ENCODE results near the gene PRR35.

PRR35 gene

GRCh38 chr16:552171-552570 lies 8.0 kb upstream of the PRR35 start:
- Histone ChIP-seq H3K9me3 (ENCODE audit: control insufficient read depth, insufficient read depth, low read length) (no peaks in the 10 kb centered on the region), H3K27ac (ENCODE audit: low read depth, low read length) (no peak overlapping the region), H3K4me2 (ENCODE audit: low read length) (no peak overlapping the region), H3F3A (ENCODE audit: control insufficient read depth, insufficient read depth) (no peaks in the 10 kb centered on the region), H3K79me2 (ENCODE audit: control insufficient read depth, low read length) (no peaks in the 10 kb centered on the region), H3K9me2 (replicated peaks; ENCODE audit: control insufficient read depth, low read length) (no peaks in the 10 kb centered on the region), H3K36me3 (ENCODE audit: control insufficient read depth, low read length) (peaks cover 25% of the 10 kb centered on the region; the same call in 1 of the 2 replicates), H3K4me3 (ENCODE audit: low read length) (no peak overlapping the region), H3K27me3 (ENCODE audit: control insufficient read depth, low read length) (no peaks in the 10 kb centered on the region), H4K20me1 (ENCODE audit: control insufficient read depth, insufficient read depth, low read depth, low read length) (no peaks in the 10 kb centered on the region; the same call in 1 of the 2 replicates), H3K4me1 (ENCODE audit: control insufficient read depth, low read length) (no peaks in the 10 kb centered on the region)
- TF ChIP-seq EZH2phosphoT487 (IDR thresholded peaks at IDR 0.05; ENCODE audit: borderline replicate concordance, low read length): no peak
- TF ChIP-seq CTCF (IDR thresholded peaks at IDR 0.05; ENCODE audit: low read depth, low read length, poor library complexity, severe bottlenecking): no peak

- H3K79me2 ChIP-seq (ENCODE audit: control insufficient read depth, low read length): no peaks in the 10 kb centered on the region
- H3F3A ChIP-seq (ENCODE audit: control insufficient read depth, insufficient read depth): no peaks in the 10 kb centered on the region
- no peaks in the 10 kb centered on the region for H3K9me3 ChIP-seq (ENCODE audit: control insufficient read depth, insufficient read depth, low read length)
- peaks cover 8% of the 10 kb centered on the region for H3K4me1 ChIP-seq (ENCODE audit: control insufficient read depth, low read length)
- no peaks in the 10 kb centered on the region for H3K9me2 ChIP-seq (replicated peaks; ENCODE audit: control insufficient read depth, low read length)
- TF ChIP-seq CTCF (IDR thresholded peaks at IDR 0.05; ENCODE audit: low read depth, low read length, poor library complexity, severe bottlenecking): no peak
- no peak for TF ChIP-seq EZH2phosphoT487 (IDR thresholded peaks at IDR 0.05; ENCODE audit: borderline replicate concordance, low read length)
- H3K27ac ChIP-seq (ENCODE audit: low read depth, low read length): no peak overlapping the region
- H3K36me3 ChIP-seq (ENCODE audit: control insufficient read depth, low read length): peaks cover 20% of the 10 kb centered on the region; the same call in 1 of the 2 replicates
- no peaks in the 10 kb centered on the region for H3K27me3 ChIP-seq (ENCODE audit: control insufficient read depth, low read length)
- H3K4me2 ChIP-seq (ENCODE audit: low read length): no peak overlapping the region
- H4K20me1 ChIP-seq (ENCODE audit: control insufficient read depth, insufficient read depth, low read depth, low read length): no peaks in the 10 kb centered on the region; the same call in 1 of the 2 replicates
- no peak overlapping the region for H3K4me3 ChIP-seq (ENCODE audit: low read length)
Measured at GRCh38 chr16:553601-554296, 6.4 kb upstream of the PRR35 start.

- Histone ChIP-seq H4K20me1 (ENCODE audit: control insufficient read depth, insufficient read depth, low read depth, low read length) (no peaks in the 10 kb centered on the region; the same call in 1 of the 2 replicates), H3K27me3 (ENCODE audit: control insufficient read depth, low read length) (peaks cover under 1% of the 10 kb centered on the region; the same call in 1 of the 2 replicates), H3K4me3 (ENCODE audit: low read length) (no peak overlapping the region), H3K27ac (ENCODE audit: low read depth, low read length) (no peak overlapping the region), H3K79me2 (ENCODE audit: control insufficient read depth, low read length) (no peaks in the 10 kb centered on the region), H3K4me1 (ENCODE audit: control insufficient read depth, low read length) (peaks cover 8% of the 10 kb centered on the region), H3K9me2 (replicated peaks; ENCODE audit: control insufficient read depth, low read length) (no peaks in the 10 kb centered on the region), H3K9me3 (ENCODE audit: control insufficient read depth, insufficient read depth, low read length) (no peaks in the 10 kb centered on the region), H3F3A (ENCODE audit: control insufficient read depth, insufficient read depth) (no peaks in the 10 kb centered on the region), H3K36me3 (ENCODE audit: control insufficient read depth, low read length) (peaks cover 18% of the 10 kb centered on the region; the same call in 1 of the 2 replicates), H3K4me2 (ENCODE audit: low read length) (no peak overlapping the region)
- TF ChIP-seq CTCF (IDR thresholded peaks at IDR 0.05; ENCODE audit: low read depth, low read length, poor library complexity, severe bottlenecking): no peak
- TF ChIP-seq EZH2phosphoT487 (IDR thresholded peaks at IDR 0.05; ENCODE audit: borderline replicate concordance, low read length): no peak
Measured at GRCh38 chr16:554297-554621, 5.9 kb upstream of the PRR35 start.

Data from DOHH2 (cell line).